GM18870 (cell line): ENCODE results near the gene HDHD2.
"Not testable (repeated sequence)": the region's sequence is repeated elsewhere in the genome, so short reads cannot be mapped to it uniquely, and the experiment has no call there.

Experiments used
- ATAC-seq: cut with Tn5 transposase; IDR thresholded peaks from one replicate; pipeline ENCODE4 v1.9.1; 2021; ENCODE audit warnings: moderate library complexity; ENCODE audit not compliant: unreplicated experiment

HDHD2 gene, protein sequence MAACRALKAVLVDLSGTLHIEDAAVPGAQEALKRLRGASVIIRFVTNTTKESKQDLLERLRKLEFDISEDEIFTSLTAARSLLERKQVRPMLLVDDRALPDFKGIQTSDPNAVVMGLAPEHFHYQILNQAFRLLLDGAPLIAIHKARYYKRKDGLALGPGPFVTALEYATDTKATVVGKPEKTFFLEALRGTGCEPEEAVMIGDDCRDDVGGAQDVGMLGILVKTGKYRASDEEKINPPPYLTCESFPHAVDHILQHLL

DNA sequence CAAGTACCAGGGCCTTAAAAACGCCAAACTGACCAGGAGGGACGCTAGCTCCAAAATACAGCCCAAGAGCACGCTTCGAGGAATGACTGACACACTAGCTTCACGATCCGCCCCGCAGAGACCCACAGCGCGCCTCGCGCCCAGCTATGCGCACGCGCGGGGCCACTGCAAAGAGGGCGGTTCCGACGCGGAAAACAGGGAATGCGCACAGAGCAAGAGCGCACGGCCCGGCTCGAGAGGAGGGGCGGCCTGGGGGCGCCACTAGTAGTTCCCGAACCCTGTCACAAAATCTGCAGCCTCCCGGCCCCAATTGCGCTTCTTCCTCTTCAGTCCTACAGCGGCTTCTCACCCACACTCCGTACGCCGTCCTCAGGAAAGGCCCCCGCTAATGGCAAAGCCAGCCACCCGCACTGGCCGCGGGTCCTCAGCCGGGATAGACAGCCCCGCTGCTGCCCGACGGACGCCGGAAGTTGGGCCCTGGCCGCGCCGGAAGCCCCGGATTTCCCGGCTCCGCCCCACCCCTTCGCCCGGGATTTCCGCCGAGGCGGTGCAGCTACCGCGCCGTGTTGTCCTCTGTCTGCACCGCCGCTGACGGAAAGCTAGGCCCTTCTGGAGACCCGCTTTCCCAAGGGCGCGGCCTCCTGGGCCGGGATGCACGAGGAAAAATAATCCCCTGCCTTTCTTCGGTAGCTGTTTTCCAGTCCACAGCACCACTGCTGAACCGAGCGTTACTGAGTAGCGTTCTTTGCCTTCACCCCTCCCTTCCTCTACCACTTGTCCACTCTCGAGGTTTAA is at the start of gene HDHD2:
HDHD2 (minus strand) TSS at position 472 of the 795 bp plus-strand sequence. CDS start 14,061 bp downstream, outside the sequence.
- ATAC-seq, result peak; percentile 65

DNA sequence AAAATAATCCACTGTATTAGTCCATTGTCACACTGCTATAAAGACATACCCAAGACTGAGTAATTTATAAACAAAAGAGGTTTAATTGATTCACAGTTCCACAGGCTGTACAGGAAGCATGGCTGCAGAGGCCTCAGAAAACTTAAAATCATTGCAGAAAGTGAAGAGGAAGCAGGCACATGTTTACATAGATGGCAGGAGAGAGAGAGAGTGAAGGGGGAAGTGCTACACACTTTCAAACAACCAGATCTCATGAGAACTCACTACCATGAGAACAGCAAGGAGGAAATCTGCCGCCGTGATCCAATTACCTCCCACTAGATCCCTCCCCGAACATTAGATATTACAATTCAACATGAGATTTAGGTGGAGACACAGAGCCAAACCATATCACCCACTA is 45.7 kb upstream of the HDHD2 start:
- not testable (repeated sequence) for ATAC-seq

DNA sequence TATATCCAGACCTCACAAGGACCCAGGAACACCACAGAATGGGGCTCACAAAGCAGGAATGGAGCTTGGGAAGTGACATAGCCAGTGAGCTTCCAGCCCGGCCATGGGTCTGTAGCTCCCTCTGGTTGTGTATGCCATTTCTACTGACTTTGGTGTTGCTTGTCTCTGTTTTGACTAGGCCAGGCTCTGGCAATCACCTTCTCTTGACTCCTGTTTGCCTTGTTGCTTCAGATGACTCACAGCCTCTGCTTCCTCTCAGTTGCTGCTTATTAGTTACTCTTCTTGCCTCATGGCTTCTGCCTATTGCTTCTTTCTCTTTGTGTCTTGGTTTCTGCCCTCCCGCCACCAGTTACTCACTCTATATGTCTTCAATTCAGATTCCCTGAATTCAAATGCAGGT is 41.7 kb upstream of the HDHD2 start:
- no peak for ATAC-seq

DNA sequence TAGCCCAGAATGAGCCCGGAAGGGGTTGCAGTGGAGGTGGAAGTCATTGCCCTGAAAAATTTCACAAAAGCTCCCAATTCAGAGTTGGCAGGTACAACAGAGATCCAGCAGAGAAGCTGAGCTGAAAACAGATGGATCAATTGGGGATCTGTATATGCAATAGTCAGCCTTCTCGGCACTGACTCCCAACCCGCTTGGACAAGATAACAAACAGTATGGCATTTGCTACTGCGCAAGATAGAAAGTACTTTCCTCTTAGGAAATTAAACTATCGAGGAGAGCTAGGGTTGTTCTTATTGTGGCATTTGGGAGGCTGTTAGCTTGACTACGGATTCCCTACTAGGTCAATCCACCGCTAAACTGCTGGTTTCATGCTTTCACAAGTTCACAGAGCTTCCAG is 37.4 kb upstream of the HDHD2 start:
- no peak for ATAC-seq

DNA sequence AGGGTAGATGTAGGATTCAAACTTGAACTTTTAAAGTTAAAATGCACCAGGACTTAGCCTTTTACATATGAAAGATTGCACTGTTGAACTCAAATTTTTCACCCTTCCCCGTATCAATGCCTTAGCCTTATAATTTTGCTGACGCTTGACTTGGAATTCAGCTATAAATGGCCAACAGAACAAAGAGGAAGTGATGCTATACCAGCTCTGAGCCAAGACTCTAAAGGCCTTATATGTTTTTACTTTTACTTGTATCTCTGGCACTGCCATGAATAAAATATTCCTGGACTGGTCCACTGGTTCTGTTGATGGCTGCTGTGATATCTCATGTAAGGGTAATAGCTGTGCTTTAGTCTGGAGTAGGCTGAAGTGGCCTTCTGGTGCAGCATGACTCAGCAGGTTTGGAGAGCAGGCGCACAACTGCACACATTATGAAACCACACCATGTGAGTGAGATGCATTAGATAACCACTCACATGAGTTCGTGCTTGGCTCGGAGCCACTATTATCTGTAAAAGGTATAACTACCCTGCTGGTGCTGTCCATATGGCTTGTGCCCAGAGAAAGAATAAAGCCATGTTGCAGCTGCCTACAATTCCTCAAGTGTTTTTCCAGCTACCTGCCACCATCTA is 34.2 kb upstream of the HDHD2 start:
- ATAC-seq, result no peak

DNA sequence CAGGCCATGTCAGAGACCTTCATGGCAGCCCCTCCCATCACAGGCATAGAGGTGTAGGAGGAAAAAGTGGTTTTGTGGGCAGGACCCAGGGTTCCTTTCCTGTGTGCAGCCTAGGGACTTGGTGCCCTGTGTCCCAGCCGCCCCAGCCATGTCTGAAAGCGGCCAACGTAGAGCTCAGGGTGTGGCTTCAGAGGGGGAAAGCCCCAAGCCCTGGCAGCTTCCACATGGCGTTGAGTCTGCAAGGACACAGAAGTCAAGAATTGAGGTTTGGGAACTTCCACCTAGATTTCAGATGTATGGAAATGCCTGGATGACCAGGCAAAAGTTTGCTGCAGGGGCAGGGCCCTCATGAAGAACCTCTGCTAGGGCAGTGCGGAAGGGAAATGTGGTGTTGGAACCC is 31.9 kb upstream of the HDHD2 start:
- ATAC-seq, result not testable (repeated sequence)

DNA sequence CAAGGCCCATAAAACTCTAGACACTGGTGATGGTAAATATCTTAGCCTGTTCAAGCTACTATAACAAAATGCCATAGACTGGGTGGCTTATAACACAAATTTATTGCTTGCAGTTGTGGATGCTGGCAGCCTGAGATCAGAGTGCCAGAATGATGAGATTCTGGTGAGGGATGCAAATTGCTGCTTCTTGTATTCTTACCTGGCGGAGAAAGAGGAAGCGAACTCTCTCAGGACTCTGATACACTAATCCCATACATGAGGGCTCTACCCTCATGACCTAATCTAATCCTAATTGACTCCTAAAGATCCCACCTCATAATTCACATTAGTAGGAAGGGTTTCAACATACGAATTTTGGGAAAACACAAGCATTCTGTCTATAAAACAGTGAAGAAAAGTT is 30.5 kb upstream of the HDHD2 start:
- no peak for ATAC-seq

DNA sequence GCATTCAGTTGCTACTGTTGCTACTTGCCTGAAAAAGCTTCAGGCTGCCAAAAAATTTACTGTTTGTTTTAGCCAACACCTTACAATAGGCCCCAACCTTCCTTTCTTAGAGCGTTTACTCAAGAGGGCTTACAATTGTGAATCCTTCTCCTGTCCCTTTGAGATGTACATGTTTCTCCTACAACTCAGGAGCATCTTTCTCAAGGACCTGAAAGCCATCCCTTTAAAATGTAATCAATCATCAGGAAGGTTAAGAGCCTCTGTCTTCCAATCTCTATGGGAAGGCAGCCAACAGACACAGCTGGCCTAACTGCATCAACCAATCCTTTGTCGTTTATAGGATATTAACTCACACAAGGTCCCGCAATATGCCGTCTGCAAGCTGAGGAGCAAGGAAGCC is 29.2 kb upstream of the HDHD2 start:
- no peak for ATAC-seq

DNA sequence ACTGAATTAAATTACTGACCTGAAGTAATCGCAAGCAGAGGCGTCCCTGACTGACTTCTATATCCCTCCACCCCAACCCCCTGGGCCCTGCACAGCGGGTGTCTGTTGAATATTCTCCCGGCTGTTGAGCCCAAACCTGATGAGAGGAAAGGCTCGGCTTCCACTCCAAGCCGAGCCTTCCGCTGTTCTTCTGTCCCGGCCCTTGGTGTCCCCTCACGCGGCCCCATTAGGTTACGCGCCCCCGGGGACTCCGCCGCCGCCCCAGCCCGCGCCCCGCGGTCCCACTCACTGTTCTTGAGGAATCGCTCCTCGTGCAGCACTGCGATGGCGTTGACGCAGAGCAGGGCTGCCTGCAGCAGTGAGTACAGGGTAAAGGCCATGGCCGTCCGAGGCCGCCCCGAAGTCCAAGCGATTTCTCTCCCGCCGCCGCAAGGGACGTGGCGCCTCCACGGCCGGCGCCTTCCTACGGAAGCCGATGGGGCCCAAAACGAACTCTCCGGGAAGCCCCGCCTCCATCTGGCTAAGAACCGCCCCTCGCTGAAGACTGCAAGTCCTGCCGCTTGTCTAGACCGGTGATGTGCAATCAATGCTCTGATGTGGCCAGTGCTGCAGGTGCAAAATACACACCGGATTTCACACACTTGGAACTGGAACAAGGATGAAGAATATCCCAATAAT is 25.7 kb upstream of the HDHD2 start, which contains the start of gene IER3IP1:
IER3IP1 (minus strand) TSS at position 467 of the 678 bp plus-strand sequence; CDS start at position 380, 87 bp downstream.
- ATAC-seq, result peak; percentile 49

DNA sequence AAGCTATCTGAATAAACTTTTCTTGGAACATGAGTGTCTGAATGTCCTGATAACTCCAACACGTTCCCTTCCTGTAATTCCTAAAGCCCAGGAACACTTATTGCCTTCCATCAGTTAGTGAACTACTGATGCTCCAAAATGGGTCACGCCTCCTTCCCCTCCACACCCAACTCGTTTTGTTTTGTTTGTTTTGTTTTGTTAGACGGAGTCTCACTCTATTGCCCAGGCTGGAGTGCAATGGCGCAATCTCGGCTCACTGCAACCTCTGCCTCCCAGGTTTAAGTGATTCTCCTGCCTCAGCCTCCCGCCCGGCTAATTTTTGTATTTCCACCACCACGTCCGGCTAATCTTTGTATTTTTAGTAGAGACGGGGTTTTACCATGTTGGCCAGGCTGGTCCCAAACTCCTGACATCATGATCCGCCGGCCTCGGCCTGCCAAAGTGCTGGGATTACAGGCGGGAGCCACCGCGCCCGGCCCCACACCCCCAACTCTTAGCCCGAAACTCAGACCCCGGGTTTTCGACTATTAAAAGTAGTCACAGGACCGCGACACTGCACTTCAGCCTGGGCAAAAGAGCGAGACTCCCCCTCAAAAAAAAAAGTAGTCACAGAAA is 25.1 kb upstream of the HDHD2 start:
- no peak for ATAC-seq

DNA sequence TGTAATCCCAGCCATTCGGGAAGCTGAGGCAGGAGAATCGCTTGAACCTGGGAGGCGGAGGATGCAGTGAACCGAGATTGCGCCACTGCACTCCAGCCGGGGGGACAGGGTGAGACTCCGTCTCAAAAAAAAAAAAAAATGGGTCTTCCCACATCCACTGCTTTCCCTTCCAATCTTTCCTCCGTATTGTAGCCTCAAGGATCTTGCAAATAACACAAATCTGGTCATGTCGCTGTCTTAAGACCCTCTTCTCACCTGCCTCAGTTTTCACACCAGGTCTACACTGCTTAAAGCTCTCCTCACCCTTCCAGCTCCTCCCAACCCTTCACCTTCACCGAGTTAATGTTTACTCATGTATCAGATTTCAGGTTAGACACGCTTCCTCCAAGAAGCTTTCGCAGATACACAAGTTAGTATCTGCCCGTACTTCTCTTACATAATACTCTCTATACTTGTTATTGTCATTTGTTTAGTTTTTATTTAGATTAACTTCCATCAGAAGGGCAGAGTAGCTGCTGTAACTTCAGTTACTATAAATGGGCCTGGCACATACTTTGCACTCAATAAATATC is 24.3 kb upstream of the HDHD2 start:
- ATAC-seq, result no peak

DNA sequence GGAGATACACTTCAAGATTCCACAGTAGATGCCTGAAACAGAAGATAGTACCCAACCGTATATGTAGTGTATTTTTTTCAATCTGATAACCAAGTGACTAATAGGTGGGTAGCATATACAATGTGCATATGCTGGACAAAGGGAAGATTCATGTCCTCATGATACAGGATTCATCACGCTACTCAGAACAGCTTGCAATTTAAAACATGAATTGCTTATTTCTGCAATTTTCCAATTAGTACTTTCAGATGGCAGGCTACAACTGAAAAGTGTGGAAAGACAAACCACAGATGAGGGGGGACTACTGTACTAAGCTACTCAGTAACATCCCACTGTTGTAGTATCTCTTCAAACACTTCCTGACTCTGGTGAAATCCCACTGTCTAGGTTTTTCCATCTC is 22.2 kb upstream of the HDHD2 start:
- ATAC-seq, result no peak

DNA sequence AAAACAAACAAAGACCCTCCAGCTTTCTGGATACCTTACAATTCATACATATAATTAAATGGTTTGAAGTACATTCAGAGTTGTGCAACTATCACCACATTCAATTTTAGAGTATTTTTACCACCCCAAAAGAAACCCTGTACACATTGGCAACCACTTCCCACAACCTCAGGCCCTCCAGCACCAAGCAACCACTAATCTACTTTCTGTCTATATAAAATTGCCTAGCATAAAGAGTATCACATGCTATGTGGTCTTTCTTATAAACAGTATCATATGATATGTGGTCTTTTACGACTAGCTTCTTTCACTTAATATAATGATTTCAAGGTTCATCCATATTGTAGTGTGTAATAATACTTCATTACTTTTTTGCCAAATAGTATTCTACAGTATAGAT is 18.6 kb upstream of the HDHD2 start:
- ATAC-seq, result no peak

DNA sequence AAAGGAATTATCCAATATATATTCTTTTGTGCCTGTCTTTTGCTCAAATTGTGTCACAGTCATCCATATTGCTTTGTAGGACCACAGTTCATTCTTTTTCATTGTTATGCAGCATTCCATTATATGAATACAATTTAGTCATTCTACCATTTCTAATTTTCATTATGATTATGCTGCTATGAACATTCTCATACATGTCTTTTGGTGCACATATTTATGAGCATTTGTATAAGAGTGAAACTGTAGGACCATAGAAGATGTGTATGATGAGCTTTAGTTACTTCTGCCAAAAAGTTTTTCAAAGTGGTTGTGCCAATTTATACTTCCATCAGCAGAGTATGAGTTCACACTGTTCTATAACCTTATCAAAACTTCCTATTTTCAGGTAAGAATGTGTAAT is 18.2 kb upstream of the HDHD2 start:
- ATAC-seq, result no peak

DNA sequence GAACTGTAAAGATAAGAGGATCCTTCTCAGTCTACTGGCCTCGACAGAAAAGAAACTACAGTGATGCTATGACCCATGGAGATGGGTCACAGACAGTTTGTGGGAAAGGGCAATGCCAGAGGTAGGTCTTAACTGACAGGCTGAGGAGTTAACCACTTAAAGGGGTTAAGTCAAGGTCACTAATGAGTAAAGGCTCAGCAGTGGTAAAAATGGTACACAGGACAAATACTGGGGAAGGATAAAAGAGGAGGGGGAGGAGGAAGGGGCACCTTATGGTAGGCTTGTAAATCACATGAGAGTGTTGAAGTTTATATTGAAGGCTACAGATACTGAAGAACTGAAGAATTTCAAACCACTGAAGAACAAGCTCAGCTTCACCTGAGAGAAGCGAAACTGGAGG is 16.0 kb upstream of the HDHD2 start:
- no peak for ATAC-seq

DNA sequence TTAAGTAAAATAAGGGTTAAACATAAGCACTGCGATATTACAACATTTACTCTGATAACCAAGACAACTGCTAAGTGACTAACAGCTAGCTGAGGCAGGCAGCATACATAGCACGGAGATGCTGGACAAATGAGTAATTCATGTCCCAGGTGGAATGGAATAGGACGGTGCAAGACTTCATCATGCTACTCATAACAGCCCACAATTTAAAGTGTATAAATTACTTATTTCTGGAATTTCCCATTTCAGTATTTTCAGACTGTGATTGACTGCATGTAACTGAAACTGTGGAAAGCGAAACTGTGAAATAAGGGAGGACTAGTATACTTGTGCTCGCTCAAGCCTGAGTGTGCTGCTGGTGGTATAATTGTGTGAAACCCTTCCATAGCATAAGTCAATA is 12.9 kb upstream of the HDHD2 start:
- ATAC-seq, result peak; percentile 88

DNA sequence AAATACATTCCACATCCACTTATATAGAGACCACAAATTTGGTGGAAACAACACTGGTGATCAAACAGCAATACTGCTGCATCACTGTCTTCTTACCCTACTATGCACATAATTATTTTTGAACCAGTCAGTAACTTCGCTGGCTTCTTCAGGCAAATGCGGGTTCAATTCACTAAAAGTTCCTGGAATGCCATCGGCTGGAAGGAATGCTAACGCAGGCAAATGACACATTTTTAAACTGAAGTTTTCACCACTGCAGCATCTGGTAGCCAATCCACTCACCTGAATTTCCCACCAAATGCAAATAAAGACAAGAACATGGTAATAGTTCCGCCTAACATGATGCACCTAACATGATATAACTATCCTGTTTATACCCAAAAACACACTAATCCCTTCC is 10.0 kb upstream of the HDHD2 start:
- no peak for ATAC-seq

DNA sequence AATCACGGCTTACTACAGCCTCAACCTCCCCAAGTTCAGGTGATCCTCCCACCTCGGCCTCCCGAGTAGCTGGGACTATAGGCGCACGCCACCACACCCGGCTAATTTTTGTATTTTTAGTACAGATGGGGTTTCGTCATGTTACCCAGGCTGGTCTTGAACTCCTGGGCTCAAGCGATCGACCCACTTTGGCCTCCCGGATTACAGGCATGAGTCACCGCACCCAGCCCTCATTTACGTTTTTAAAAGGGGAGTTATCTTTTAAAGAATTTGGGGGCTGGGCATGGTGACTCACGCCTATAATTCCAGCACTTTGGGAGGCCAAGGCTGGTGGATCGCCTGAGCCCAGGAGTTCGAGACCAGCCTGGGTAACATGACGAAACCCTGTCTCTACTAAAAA is 8.1 kb upstream of the HDHD2 start:
- not testable (repeated sequence) for ATAC-seq

DNA sequence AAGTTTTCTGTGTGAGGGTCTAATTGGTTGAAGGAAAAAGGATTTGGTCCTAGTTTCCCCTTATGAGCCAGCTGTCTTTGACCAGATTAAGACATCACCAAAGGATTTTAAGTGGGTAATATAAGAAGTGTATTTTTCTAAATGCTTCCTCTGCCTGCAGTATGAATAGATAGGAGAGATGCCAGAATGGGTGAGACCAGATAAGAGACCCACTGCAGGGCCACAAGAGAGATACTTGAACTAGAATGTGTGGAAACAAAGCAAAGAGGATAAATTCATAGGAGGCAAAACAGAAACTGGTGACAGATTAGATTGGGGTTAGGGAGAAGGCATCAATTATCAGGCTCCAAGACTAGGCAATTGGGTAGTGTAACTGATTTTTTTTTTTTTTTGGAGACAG is 1.1 kb upstream of the HDHD2 start:
- no peak for ATAC-seq

DNA sequence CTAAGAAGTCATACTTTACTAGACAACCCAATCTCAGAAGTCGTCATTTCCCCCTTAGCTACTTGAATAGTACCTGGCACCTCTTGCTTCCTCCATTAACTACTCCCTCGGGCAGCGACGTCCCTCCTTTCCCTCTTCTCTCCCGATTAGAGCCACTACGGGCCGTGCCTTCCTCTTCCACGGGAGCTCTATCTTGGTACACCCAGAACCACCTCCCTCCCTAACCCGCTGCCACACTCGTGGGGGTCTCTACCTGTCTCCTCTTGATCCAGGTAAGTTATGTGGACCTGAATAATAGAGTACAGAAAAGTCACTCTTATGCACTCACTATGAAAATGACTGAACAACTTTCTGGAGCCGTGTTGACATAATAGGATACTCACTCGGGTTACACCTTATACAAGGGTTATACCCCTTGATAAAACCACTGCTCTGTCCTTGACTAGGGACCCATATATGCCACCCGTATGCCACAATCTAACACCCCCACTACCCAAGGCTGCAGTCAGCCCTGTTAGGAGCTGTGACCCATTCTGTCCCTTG is 595 bp upstream of the HDHD2 start:
- no peak for ATAC-seq
